Measurements from ENCODE around the gene FRMD8. TPM values are rescaled to one million over a fixed set of nuclear protein-coding genes. Genes with fewer than 3 reads are reported as not detected.

FRMD8 gene
- total and polyA plus RNA-seq, 9 donors = 4.3 to 41.7 (median 25.2) TPM

DNA sequence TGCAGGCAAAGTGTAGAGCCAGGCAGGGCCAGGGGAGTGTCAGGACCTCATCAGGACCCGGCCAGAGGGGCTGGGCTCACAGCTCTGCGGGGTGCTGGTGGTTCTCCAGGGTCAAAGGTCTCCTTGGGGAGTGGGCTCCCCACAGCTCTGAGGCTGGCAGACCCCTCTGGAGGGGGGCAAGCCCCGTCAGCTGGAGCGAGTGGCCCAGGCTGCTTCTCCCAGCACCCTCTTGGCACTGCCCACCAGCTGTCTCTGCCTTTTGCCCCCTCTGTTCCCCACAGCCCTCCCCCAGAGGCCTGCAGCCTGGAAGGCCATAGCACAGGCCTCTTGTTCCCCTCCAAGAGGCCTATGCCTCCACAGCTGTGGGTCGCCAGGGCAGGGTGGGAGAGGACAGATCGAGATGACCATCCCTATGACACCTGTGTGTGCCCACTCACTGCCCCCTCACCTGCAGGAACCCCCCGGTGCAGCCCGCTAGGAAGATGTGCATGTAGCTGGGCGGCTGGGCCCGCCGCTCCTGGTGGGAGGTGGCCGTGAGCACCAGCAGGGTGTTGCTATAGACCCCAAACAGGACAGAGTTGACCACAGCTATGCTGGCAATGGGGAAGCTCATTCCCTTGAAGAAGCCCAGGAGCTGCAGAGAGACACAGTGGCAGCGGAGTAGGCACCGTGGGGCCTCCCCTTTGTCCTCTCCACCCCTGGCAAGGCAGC is 7.4 kb upstream of the FRMD8 start:
- TF ChIP-seq EP300 (IDR thresholded peaks at IDR 0.05) (no peak), POLR2A (IDR thresholded peaks at IDR 0.05) (no peak)
- TF ChIP-seq, protein P1, sequence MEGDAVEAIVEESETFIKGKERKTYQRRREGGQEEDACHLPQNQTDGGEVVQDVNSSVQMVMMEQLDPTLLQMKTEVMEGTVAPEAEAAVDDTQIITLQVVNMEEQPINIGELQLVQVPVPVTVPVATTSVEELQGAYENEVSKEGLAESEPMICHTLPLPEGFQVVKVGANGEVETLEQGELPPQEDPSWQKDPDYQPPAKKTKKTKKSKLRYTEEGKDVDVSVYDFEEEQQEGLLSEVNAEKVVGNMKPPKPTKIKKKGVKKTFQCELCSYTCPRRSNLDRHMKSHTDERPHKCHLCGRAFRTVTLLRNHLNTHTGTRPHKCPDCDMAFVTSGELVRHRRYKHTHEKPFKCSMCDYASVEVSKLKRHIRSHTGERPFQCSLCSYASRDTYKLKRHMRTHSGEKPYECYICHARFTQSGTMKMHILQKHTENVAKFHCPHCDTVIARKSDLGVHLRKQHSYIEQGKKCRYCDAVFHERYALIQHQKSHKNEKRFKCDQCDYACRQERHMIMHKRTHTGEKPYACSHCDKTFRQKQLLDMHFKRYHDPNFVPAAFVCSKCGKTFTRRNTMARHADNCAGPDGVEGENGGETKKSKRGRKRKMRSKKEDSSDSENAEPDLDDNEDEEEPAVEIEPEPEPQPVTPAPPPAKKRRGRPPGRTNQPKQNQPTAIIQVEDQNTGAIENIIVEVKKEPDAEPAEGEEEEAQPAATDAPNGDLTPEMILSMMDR (IDR thresholded peaks at IDR 0.05) = no peak
- peaks cover 12% of the 10 kb centered on the region for H3K4me1 ChIP-seq (ENCODE audit: insufficient read depth)
- H3K27me3 ChIP-seq = no peaks in the 10 kb centered on the region
- H3K4me3 ChIP-seq = no peak overlapping the region
- no peaks in the 10 kb centered on the region for H3K36me3 ChIP-seq
- intact Hi-C loops (cut with DNase I) = no loop called here
- no peaks in the 10 kb centered on the region for H3K9me3 ChIP-seq
- no peak for DNase-seq
- 89 to 93% (median 91%) methylated on average over 14 of the region's 14 CpGs for WGBS, 3 donors
- no peak overlapping the region for H3K27ac ChIP-seq

DNA sequence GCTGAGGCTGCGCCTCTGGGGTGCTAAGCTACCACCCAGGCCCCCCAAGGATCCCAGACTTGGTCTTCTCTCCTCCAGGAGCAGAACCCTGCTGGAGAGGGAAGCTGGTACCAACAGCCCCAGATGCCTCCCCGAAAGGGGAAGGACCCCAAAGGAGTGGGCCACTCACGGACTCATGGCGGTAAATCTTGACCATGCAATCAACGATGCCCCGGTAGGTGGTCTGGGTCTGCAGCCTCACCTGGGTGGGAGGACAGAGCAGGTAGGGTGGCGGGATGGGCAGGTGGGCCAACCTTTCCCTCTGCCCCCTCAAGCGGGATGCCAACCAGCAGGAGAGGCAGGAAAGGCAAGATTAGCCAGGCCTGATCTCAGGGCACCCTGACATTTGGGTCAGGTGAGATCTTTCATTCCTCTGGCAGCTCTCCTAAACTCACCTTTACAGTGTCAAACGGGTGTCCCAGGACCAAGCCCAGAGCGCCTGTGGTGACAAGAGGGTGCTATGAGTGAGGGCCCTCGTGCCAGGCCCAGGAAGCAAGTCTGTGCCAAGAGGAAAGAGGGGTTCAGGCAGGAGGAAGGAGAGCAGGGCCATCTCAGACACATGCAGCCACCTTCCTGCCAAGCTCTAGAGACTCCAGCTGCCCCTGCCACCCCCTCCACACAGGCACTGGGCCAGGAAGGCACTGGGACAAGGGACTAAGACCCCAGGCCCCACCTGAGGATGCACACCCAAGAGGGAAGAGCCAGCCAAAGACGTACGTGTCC is 6.6 kb upstream of the FRMD8 start:
- peaks cover 13% of the 10 kb centered on the region for H3K4me1 ChIP-seq (ENCODE audit: insufficient read depth)
- TF ChIP-seq POLR2A (IDR thresholded peaks at IDR 0.05) = no peak
- TF ChIP-seq, protein P1 (IDR thresholded peaks at IDR 0.05) = no peak
- no peak for TF ChIP-seq EP300 (IDR thresholded peaks at IDR 0.05)
- intact Hi-C loops (cut with DNase I) = loop anchor here in 3 of 4 donors (5.0 kb wide), 3 partner anchors 37 to 132 kb away; no protein-coding TSS in a partner anchor

DNA sequence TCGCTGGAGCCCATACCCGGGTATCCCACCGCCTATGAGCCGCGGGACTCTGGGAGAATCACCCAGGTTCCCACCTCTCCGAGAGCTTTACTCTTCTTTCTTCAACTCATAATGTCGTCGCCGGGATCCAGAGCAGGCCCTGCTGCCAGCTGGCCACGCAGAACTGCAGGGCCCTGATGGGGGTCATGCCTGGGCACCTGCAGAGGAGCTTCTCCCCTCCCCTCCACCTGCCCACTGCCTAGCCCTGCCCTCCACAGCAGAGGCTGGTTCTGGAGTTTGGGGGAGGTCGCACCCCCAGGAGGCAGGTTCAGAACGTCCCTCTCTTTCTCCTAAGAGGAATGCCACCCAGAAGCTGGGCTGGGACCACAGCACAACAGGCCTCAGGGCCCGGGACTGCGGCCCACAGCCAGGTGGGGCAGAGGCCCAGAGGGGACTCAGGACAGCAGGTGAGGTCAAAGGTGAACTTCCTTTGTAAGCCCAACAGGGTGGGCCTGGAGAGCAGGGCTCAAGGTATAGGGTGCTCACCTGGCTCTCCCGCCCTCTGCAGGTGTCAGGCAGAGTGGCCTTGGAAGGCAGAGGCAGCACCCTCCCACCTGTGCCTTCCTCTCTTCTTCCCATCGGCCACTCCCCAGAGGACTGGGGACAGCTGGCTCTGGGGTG is 5.8 kb upstream of the FRMD8 start:
- no peak for DNase-seq
- H3K4me1 ChIP-seq (ENCODE audit: insufficient read depth) = peaks cover 13% of the 10 kb centered on the region
- H3K27ac ChIP-seq = peak overlapping the region in 1 of 2 donors; percentile 4
- H3K36me3 ChIP-seq = no peaks in the 10 kb centered on the region
- TF ChIP-seq, protein P1 (IDR thresholded peaks at IDR 0.05) = no peak
- TF ChIP-seq EP300 (IDR thresholded peaks at IDR 0.05) (no peak), POLR2A (IDR thresholded peaks at IDR 0.05) (no peak)
- H3K4me3 ChIP-seq = no peak overlapping the region
- H3K9me3 ChIP-seq = no peaks in the 10 kb centered on the region
- intact Hi-C loops (cut with DNase I) = loop anchor here in 3 of 4 donors (5.0 kb wide), 3 partner anchors 37 to 132 kb away; no protein-coding TSS in a partner anchor
- 86 to 91% (median 87%) methylated on average over 16 of the region's 16 CpGs for WGBS, 3 donors
- H3K27me3 ChIP-seq = no peaks in the 10 kb centered on the region

More for the DNA sequence above, 6.6 kb upstream of the FRMD8 start:
- H3K9me3 ChIP-seq = no peaks in the 10 kb centered on the region
- no peaks in the 10 kb centered on the region for H3K36me3 ChIP-seq
- no peak overlapping the region for H3K4me3 ChIP-seq
- no peak for DNase-seq
- WGBS, 3 donors = 91 to 93% (median 93%) methylated on average over 13 of the region's 13 CpGs
- H3K27me3 ChIP-seq = no peaks in the 10 kb centered on the region
- H3K27ac ChIP-seq = no peak overlapping the region

DNA sequence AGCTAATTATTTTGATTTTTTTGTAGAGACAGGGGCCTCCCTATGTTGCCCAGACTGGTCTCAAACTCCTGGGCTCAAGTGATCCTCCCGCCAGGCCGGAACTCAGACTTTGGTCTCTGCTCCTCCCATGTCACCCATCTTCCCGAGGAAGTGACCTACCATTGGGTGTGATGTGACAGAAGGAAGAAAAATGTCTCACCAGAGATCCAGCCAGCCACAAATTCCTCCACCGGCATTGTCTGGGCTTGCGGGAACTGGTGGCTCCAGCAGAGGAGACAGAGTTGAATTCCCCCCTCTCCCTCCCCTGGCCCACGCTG is 4.8 kb upstream of the FRMD8 start:
- intact Hi-C loops (cut with DNase I) = loop anchor here in 3 of 4 donors (5.0 kb wide), 3 partner anchors 36 to 131 kb away; no protein-coding TSS in a partner anchor
- DNase-seq = no peak
- H3K4me1 ChIP-seq (ENCODE audit: insufficient read depth) = peaks cover 16% of the 10 kb centered on the region

More for the DNA sequence above, 4.8 kb upstream of the FRMD8 start:
- no peak for TF ChIP-seq POLR2A (IDR thresholded peaks at IDR 0.05)
- no peak for TF ChIP-seq EP300 (IDR thresholded peaks at IDR 0.05)
- TF ChIP-seq, protein P1 (IDR thresholded peaks at IDR 0.05) = no peak
- Histone ChIP-seq H3K36me3 (no peaks in the 10 kb centered on the region), H3K27ac (peak overlapping the region; percentile 93 to 96), H3K27me3 (no peaks in the 10 kb centered on the region), H3K9me3 (no peaks in the 10 kb centered on the region), H3K4me3 (peak overlapping the region; percentile 42)
- WGBS, 3 donors = 25 to 32% (median 26%) methylated on average over 6 of the region's 6 CpGs

Measured in ovary (tissue), 9 donors.